SJSA1 (cell line): ENCODE measurements around the gene MOXD1. TPM values are rescaled to one million over a fixed set of nuclear protein-coding genes. Genes with fewer than 3 reads are reported as not detected.
"Not testable (repeated sequence)": the region's sequence is repeated elsewhere in the genome, so short reads cannot be mapped to it uniquely, and the experiment has no call there.

Source experiments
- DNase-seq, 2 experiments: peaks; one replicate each; pipeline ENCODE4 v3.0.0-alpha.2; 2015 to 2020; ENCODE audit warnings: low spot score in 2 of 2, low read depth in 1 of 2
- H3K27ac ChIP-seq: fragments of 250-450 bp; sonication (Bioruptor Pico); 2 replicates; pipeline ENCODE4 v1.5.1; 2020; ENCODE audit warnings: mild to moderate bottlenecking, moderate library complexity
- H3K27me3 ChIP-seq: fragments of 250-450 bp; sonication (Bioruptor Pico); replicated peaks from 2 replicates; pipeline ENCODE4 v1.5.1; 2020; ENCODE audit warnings: mild to moderate bottlenecking, moderate library complexity
- H3K36me3 ChIP-seq: fragments of 250-450 bp; sonication (Bioruptor Pico); 2 replicates; pipeline ENCODE4 v1.5.1; 2020; ENCODE audit warnings: mild to moderate bottlenecking
- H3K4me1 ChIP-seq: fragments of 250-450 bp; sonication (Bioruptor Pico); replicated peaks from 2 replicates; pipeline ENCODE4 v1.6.1; 2021; ENCODE audit warnings: mild to moderate bottlenecking
- H3K4me3 ChIP-seq: fragments of 250-450 bp; sonication (Bioruptor Pico); 2 replicates; pipeline ENCODE4 v1.5.1; 2020; ENCODE audit warnings: mild to moderate bottlenecking
- H3K9me3 ChIP-seq: fragments of 250-450 bp; sonication (Bioruptor Pico); replicated peaks from 2 replicates; pipeline ENCODE4 v1.5.1; 2020; ENCODE audit warnings: mild to moderate bottlenecking
- total RNA-seq: library from RNA; depleted of rRNA; stranded (reverse); fragments of >200 nt; shearing (Covaris generic); gene quantifications from 2 replicates; pipeline ENCODE4 v1.2.3, GENCODE V29; 2014

MOXD1 gene
- total RNA-seq, 1 experiment from 2014 or later: 37.3 TPM

- H3K9me3 ChIP-seq: no peaks in the 10 kb centered on the region
- no peaks in the 10 kb centered on the region for H3K4me1 ChIP-seq
- H3K27ac ChIP-seq: no peak overlapping the region
- no peaks in the 10 kb centered on the region for H3K36me3 ChIP-seq
- H3K27me3 ChIP-seq: no peaks in the 10 kb centered on the region
- DNase-seq: no peak
- H3K4me3 ChIP-seq: no peak overlapping the region
Measured at GRCh38 chr6:132275066-132275970, 126.0 kb downstream of the MOXD1 start.

- H3K27ac ChIP-seq: no peak overlapping the region
- H3K36me3 ChIP-seq: no peaks in the 10 kb centered on the region
- no peak for DNase-seq
- no peaks in the 10 kb centered on the region for H3K4me1 ChIP-seq
- H3K9me3 ChIP-seq: no peaks in the 10 kb centered on the region
- H3K4me3 ChIP-seq: no peak overlapping the region
- no peaks in the 10 kb centered on the region for H3K27me3 ChIP-seq
Measured at GRCh38 chr6:132272776-132273175, 128.5 kb downstream of the MOXD1 start.

- Histone ChIP-seq H3K4me1 (no peaks in the 10 kb centered on the region), H3K36me3 (no peaks in the 10 kb centered on the region), H3K27me3 (no peaks in the 10 kb centered on the region), H3K27ac (no peak overlapping the region), H3K9me3 (no peaks in the 10 kb centered on the region), H3K4me3 (no peak overlapping the region)
- no peak for DNase-seq
Measured at GRCh38 chr6:132270726-132271402, 130.4 kb downstream of the MOXD1 start.

- not testable (repeated sequence) for DNase-seq, H3K4me1 ChIP-seq, H3K27ac ChIP-seq, H3K36me3 ChIP-seq, H3K4me3 ChIP-seq, H3K27me3 ChIP-seq, H3K9me3 ChIP-seq
Measured at GRCh38 chr6:132268666-132269065, 132.6 kb downstream of the MOXD1 start.

- Histone ChIP-seq H3K4me3 (no peak overlapping the region), H3K4me1 (no peaks in the 10 kb centered on the region), H3K36me3 (no peaks in the 10 kb centered on the region), H3K27me3 (no peaks in the 10 kb centered on the region), H3K9me3 (no peaks in the 10 kb centered on the region), H3K27ac (no peak overlapping the region)
- no peak for DNase-seq
Measured at GRCh38 chr6:132268209-132268608, 133.1 kb downstream of the MOXD1 start.

- no peaks in the 10 kb centered on the region for H3K4me1 ChIP-seq
- no peaks in the 10 kb centered on the region for H3K27me3 ChIP-seq
- H3K27ac ChIP-seq: no peak overlapping the region
Measured at GRCh38 chr6:132265451-132266097, 135.7 kb downstream of the MOXD1 start.

GRCh38 chr6:132264021-132264500, 137.2 kb downstream of the MOXD1 start:
- no peak overlapping the region for H3K4me3 ChIP-seq
- no peaks in the 10 kb centered on the region for H3K27me3 ChIP-seq
- H3K36me3 ChIP-seq: no peaks in the 10 kb centered on the region
- H3K9me3 ChIP-seq: no peaks in the 10 kb centered on the region
- no peak for DNase-seq
- H3K27ac ChIP-seq: no peak overlapping the region
- peaks cover under 1% of the 10 kb centered on the region for H3K4me1 ChIP-seq

More at GRCh38 chr6:132265451-132266097, 135.7 kb downstream of the MOXD1 start:
- no peak for DNase-seq
- Histone ChIP-seq H3K4me3 (no peak overlapping the region), H3K36me3 (no peaks in the 10 kb centered on the region), H3K9me3 (no peaks in the 10 kb centered on the region)

- H3K27me3 ChIP-seq: no peaks in the 10 kb centered on the region
- no peaks in the 10 kb centered on the region for H3K9me3 ChIP-seq
- H3K36me3 ChIP-seq: no peaks in the 10 kb centered on the region
- DNase-seq: no peak
- no peak overlapping the region for H3K27ac ChIP-seq
- no peak overlapping the region for H3K4me3 ChIP-seq
- H3K4me1 ChIP-seq: peaks cover 5% of the 10 kb centered on the region
Measured at GRCh38 chr6:132261354-132261753, 139.9 kb downstream of the MOXD1 start.

GRCh38 chr6:132259070-132259469, 142.2 kb downstream of the MOXD1 start:
- Histone ChIP-seq H3K36me3 (no peaks in the 10 kb centered on the region), H3K27ac (no peak overlapping the region), H3K4me3 (no peak overlapping the region), H3K9me3 (no peaks in the 10 kb centered on the region), H3K4me1 (peaks cover 5% of the 10 kb centered on the region), H3K27me3 (no peaks in the 10 kb centered on the region)
- DNase-seq: peak in 1 of 2 experiments; percentile 59

GRCh38 chr6:132257561-132257960, 143.7 kb downstream of the MOXD1 start:
- no peaks in the 10 kb centered on the region for H3K27me3 ChIP-seq

GRCh38 chr6:132256457-132256856, 144.8 kb downstream of the MOXD1 start:
- H3K27ac ChIP-seq: no peak overlapping the region

More at GRCh38 chr6:132257561-132257960, 143.7 kb downstream of the MOXD1 start:
- Histone ChIP-seq H3K36me3 (no peaks in the 10 kb centered on the region), H3K9me3 (no peaks in the 10 kb centered on the region), H3K4me3 (no peak overlapping the region), H3K27ac (no peak overlapping the region), H3K4me1 (peaks cover 5% of the 10 kb centered on the region)
- no peak for DNase-seq

GRCh38 chr6:132253906-132254305, 147.4 kb downstream of the MOXD1 start:
- H3K27ac ChIP-seq: no peak overlapping the region
- no peak overlapping the region for H3K4me3 ChIP-seq
- no peaks in the 10 kb centered on the region for H3K36me3 ChIP-seq
- H3K4me1 ChIP-seq: peaks cover 2% of the 10 kb centered on the region
- no peak for DNase-seq
- H3K9me3 ChIP-seq: no peaks in the 10 kb centered on the region; the same call in 1 of the 2 replicates
- no peaks in the 10 kb centered on the region for H3K27me3 ChIP-seq

More at GRCh38 chr6:132256457-132256856, 144.8 kb downstream of the MOXD1 start:
- H3K4me1 ChIP-seq: peaks cover 5% of the 10 kb centered on the region
- no peak for DNase-seq
- H3K36me3 ChIP-seq: no peaks in the 10 kb centered on the region
- H3K4me3 ChIP-seq: no peak overlapping the region
- no peaks in the 10 kb centered on the region for H3K9me3 ChIP-seq
- no peaks in the 10 kb centered on the region for H3K27me3 ChIP-seq

- H3K4me3 ChIP-seq: no peak overlapping the region
- no peaks in the 10 kb centered on the region for H3K4me1 ChIP-seq
- no peak overlapping the region for H3K27ac ChIP-seq
- no peaks in the 10 kb centered on the region for H3K27me3 ChIP-seq
- no peaks in the 10 kb centered on the region; the same call in 1 of the 2 replicates for H3K9me3 ChIP-seq
- no peaks in the 10 kb centered on the region for H3K36me3 ChIP-seq
- no peak for DNase-seq
Measured at GRCh38 chr6:132253211-132253610, 148.1 kb downstream of the MOXD1 start.
